Hepatic stellate cell (primary cell): ENCODE data around the gene REEP1.
"Not testable (repeated sequence)": the region's sequence is repeated elsewhere in the genome, so short reads cannot be mapped to it uniquely, and the experiment has no call there.

Source experiments
- DNase-seq: peaks from one replicate; pipeline ENCODE4 v3.0.0; 2011; ENCODE audit warnings: low spot score

REEP1 gene

DNA sequence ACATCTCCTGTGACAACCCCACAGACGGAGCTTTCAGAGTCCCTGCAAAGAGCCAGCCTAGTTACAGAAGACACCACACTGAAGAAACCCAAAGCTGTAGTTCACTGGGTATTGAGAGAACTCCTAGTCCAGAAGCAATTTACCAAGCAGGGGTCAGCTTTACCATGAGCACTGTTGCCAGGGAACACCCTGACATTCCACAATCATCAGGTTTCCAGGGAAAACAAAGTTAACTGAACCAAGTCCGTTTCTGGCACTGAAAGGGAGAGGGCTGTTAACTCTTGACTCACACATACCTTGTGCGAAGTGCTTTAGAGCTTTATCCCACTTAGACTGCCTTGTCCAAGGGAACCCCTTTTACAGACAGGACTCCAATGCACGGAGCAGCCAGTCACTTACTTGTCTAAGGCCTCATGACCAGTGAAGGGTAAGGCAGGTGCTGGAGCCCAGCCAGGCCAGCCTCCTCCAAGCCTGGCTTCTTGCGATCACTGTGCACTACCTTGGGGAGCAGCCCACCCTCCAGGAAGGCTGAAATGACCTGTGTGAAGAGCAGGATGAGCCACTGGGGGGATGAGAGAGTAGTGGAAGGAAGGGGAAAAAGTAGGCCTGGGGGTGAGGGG is 53.9 kb downstream of the REEP1 start:
- no peak for DNase-seq

DNA sequence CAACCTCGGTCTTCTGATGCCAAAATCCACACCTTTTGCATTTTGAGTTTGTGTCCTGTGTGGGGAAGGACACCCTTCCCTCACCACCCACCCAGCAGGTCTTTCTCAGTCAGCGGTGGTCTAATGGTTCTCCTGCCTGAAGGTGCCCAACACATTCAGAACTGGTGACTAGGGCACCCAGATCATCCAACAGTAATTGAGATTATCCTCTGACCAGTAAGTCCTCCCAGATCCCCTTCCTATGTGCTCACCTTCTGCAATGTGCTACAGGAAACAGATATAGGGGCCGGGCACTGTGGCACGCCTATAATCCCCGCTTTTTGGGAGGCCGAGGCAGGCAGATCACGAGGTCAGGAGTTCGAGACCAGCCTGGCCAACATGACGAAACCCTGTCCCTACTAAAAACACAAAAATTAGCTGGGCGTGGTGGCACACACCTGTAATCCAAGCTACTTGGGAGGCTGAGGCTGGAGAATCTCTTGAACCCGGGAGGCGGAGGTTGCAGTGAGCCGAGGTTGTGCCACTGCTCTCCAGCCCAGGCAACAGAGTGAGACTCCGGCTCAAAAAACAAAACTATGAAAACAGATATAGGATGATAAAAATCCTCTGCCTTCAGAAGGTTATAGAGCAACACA is 56.2 kb downstream of the REEP1 start:
- DNase-seq: no peak

DNA sequence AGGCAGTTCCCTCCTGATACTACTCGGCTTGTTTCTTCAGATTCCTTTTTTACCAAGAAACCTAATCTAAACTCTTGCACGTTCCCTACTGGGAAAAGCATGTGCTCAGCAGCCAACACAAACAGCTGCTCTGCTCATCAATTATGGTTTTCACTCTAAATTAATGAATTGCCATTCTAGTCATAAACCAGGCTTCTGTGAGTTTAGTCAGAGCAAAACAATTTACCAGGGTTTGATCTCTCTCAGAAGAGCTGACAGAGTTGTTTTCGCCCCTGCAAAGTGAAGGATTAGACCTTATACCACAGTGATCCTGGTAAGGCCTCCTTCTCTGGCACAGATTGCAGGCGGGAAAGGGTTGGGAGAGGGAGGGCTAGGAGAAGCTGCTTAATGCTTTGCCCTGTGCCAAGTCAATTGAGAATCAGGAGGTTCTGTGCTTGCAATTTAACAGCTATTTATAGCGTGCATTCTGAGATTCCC is 57.2 kb downstream of the REEP1 start:
- DNase-seq: no peak

DNA sequence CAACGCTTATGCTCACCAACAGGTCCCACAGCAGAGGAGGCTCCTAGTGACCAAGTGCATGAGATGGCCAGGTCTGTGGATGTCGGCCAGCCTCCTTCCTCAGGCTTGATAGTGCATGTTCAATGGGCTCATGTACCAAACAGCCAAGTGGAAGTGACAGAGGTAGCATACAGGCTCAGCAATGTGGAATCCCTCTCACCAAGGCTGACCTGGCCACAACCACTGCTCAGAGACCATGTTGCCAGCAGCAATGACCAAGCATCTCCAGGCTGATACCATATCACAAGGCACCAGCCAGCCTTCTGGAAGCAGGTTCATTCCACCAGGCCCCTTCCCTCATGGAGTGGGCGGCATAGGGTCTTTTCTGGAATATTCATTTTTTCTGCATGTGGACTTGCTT is 61.5 kb downstream of the REEP1 start:
- no peak for DNase-seq

DNA sequence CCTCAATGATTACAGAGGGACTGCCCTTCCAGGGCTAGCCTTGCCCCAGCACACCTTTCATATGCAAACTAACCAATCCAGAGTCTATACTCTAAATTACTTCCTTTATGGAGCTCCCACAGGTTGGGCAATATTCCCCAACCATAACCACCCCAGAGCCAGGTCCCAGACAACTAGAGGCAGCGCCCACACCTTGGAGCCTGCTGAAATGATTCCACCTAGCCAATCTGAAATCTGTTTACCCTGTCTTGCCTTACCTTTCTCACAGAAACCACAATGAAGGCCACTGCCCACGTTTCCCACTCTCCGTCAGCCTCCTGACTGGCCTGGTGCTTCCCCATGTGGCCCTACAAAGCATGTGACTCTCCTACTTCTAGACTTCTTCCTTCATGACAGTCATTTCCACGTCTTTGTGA is 62.0 kb downstream of the REEP1 start:
- no peak for DNase-seq

DNA sequence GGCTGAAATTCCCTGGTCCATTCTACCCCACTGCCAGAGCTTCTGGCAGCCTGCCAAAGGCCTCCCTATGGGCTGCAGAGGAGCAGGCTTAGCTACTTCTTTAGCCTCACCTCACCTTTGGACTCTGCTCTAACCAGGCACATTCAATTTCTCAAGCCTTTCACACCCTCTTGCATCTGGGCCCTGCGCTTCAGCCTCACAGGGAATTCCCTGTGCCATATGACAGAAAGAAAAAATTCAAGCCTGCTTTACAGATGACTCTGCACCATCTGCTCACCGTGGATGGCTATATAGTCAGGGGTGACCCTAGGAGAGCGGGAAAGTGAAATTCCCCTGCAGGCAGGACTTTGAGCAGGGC is 62.5 kb downstream of the REEP1 start:
- DNase-seq: no peak

DNA sequence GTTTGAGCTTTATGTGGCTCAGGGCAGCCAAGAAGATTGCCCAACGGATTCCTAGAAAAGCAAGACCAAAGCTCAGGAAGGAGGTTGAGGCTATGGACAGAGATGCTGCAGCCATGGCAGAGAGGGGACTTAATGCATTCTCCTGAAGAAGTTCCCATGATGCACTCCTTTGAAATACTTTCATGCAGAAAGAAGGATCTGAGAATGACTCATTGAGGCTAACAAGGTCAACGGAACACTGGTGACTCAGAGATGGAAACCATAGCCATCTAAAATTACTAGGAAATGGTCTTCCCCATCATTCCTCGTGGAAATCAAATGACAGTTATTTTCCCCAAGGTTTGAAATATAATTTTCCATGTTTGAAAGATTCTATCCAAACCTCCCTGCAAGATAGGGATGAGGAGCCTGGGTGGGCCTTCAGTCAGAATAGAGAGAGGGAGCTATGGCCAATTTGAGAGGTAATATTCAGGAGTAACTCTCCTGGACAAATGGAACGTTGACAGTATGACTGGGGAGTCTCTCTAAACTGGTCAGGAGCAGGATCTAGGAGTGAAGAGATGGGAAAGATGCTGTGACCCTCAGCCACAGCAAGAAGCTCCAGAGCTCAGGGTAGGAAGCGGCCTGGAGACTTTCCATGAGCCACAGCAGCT is 63.0 kb downstream of the REEP1 start:
- peak; percentile 51 for DNase-seq

DNA sequence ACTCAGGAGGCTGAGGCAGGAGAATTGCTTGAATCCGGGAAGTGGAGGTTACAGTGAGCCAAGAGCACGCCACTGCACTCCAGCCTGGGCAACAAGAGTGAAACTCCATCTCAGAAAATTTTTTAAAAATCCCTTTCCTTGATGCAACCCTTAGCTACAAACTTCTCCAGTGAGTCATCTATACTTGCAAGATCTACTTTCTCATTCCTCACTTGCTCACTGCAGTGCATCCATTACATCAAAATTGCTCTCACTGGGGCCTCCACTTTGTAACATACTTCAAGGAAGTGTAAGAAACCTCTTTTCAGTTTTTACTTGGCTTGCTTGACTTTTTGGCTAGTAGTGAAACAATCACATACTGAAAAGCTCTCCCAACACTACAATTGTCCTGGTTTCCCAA is 65.3 kb downstream of the REEP1 start:
- no peak for DNase-seq

DNA sequence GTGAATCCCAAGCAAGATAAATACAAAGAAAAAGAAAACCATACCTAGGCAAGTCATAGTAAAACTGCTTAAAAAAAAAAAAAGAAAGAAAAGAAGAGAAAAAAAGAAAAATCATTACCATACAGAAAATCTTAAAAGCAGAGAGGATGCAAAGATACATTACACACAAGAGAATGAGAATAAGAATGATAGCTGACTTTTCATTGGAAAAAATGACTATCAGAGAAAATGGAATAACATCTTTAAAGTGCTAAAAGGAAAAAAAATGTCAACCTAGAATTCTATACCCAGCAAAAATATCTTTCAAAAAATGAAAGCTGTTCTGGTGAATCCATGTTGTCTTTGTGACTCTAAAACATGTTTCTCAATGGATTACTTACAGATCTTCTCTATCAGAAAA is 66.2 kb downstream of the REEP1 start:
- no peak for DNase-seq

DNA sequence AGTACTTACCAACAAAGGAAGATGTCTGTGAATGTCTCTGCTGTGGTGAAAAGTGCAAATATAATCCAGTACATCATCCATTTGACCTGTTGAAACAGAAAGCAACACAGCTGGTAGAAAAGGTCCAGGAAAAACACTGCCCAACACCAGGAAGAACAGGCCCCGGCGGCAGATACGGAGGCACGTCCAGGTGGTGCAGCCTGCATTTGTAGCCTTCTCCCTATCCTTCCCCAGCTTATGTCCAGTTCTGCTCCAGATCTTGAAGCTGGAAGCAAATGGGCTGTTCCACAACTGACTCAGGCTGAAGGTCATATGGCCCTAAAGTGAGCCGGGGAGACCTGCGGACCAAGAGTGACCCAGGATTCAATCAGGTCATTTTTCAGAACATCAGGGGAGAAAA is 73.5 kb downstream of the REEP1 start:
- DNase-seq: no peak

DNA sequence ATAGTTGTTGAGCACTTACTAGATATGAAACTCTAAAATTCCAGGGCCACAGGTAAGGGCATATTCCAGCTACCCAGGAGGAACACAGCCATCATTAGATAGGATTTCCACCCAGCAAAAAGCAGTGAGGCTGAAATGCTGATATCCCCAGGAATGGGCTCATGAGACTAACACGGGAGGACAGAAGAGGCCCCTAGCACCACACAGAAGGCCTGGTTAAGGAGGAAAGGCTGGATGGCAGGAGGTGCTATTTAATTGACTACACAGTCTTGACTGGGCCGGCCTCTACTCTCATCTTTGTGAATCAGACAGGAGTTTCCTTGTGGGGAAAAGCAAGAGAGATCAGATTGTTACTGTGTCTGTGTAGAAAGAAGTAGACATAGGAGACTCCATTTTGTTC is 76.4 kb downstream of the REEP1 start:
- DNase-seq: no peak

DNA sequence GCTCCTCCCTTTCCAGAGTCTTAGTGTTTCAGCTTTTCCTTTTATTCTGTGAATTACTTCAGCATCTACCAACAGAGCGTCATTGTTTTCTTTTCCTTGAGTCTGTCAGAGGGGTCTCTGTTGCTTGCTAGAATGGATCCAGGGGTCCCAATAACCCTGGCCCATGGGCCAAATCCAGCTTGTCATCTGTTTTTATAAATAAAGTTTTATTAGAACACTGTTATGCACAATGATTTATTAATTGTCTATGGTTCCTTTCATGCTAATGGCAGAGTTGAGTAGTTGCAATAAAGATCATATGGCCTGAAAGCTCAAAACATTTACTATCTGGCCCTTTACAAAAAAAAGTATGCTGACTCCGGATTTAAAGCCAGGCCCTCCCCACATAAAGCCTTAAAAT is 79.3 kb downstream of the REEP1 start:
- DNase-seq: no peak

DNA sequence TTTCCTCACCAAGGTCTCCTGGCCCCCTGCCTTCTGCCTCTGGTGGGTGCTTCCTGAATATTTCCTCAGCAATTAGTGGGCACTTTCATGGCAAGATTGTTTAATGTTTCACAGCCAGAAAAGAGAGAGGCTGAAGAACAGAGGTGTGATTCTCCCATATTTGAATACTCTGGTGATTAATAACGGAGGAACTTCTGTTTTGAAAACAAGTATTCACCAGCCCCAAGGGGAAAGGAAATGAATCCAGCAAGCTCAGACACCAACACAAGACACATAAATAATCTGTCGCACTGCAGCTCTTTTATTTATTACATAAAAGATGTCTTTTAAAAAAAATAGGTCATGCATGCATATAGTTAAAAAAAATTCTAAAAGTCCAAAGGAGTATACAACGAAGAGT is 80.4 kb downstream of the REEP1 start:
- DNase-seq: no peak

DNA sequence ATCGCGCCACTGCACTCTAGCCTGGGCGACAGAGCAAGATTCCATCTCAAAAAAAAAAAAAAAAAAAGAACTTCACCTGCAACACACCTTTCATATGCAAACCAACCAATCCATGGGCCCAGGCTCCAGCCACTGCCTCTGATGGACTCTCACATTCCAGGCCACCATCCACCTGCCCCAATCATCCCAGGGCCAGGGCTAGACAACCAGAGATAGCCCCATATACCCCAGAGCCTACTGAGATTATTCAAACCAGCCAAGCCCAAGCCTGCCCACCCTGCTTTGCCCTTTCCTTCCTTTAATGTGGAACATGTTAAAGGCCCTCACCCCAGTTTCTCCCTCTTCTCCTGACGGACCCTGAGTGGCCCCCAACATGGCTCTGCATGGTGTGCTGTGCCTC is 81.1 kb downstream of the REEP1 start:
- DNase-seq: no peak

DNA sequence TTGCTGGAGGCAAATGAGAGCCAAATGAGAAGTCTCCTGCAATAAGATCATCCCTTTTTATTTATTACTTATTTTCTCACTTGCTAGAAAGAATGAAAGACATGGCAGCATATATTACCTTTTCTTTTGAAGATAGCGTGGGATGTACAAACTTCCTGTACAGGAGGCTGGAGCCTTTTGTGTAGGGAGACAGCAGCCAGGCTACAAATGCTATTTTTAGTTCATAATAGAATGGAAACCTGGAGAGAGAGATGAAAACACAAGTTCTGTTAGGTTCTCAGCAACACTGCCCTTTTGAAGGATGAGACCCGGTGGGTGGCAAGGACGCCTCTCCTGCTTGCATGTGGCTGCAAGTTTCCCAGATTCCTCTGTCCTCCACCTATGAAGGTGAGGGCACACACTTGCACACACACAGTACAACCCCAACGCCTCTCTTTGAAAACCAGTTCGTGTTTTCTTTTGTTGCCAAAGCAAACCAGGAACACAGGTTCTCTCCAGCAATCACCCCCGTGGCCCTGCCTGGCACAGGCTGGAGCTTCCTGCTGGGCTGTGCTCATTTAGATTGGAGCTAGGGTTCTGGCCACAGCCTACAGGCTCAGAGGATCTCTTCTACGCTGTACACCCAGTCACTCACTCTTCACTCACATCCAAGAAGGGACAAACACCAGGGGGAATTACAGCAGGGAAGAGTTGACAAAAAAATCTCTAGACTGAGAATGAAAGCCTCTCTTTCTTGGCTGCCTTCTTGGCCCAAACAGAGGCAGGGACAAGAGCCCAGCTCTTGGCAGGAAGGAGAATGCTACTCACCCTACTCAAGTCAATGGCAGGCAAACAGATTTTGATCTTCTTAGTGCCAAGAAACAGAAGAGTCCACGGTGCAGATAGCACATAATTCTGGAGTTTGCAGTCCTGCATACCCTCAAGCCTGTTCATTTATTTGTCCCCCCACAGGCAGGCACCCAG is 82.6 kb downstream of the REEP1 start:
- DNase-seq: no peak

DNA sequence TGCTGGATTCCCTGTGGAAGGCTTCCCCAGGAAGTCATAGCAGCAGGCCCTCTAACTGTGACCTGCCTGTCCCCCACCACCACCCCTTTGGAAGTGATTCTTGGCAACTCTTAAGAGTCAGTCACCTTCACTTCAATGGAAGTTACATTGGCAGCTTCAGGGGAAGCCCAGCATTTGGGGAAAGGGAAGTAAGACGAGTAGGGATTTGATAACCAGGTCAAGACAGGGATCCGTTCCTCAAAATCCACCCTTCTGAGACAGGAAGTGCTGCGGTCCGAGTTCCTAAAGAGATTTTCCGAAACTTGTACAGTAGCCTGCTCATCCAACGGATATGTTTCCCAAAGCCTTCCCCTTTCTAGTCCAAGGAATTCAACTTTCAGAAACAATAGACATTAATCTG is 84.0 kb downstream of the REEP1 start:
- no peak for DNase-seq

DNA sequence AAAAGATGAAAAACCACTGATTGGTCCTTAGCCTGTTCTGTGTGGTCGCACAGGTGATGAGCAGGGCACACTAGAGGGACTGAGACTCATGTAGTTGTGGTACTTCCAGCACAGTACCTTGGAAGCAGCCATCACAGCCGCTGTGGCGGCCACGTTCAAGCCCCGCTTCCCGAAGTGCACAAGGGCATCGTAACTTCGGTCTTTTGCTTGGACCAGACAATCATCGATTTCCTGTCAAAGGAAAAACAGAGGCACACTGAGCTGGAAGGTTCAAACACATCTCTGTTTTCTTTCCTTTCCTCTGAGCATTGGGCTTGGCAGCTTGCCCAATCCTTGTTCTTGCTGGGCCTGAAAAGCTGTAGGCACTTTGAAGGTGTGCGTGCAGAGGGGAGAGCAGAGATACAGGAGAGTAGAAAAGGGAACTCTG is 85.6 kb downstream of the REEP1 start:
- DNase-seq: no peak

DNA sequence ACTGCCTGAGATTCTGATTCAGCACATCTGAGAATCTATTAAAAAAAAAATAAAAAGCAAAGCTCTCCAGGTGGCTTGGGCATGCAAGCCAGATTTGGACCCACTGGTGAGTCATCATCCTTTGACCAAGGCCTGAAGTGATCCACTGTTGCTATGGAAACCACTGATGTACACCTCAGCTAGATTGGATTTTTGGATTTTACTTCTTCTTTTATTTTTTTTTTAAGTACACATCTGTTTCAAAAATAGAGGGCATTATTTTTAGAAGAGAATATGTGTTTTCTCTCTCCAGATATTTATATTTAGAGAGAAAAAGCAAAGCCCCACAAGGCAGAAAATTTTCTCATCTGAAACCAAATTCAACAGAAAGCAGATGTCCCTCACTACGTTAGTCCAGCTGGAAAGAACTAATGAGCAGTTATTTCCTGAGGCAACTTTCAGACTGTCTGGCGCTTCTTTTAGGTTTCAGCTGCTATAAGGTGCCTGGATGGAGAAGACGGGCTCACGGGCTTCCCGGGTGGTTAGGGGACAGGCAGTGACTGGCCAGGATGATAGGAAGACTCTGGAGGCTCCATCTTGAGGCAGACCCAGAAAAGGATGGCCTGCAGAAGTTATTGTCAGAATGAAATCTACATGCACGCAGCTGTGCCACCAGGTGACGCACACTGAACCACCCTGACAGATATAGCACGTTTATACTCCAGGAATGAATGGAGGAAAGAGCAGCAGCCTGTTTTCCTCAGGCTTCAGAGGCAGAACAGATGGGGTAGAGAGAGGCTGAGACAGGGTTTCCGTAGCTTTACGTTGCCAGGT is 87.6 kb downstream of the REEP1 start:
- no peak for DNase-seq

DNA sequence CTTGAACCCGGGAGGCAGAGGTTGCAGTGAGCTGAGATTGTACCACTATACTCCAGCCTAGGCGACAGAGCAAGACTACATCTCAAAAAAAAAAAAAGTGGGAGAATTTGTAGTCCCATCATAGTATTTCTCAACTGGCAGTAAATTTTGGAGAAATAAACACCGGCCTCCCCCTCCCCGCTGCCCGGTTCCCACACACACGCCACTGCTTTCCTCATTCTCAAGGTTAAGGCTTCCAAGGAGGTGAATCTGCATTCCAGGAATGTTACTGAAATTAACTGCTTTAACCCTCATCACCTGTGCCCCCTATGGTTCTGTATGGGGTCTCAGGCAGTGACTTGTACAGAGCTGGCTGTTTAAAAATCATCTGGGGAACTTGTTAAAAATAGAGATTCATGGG is 88.2 kb downstream of the REEP1 start:
- DNase-seq: no peak

DNA sequence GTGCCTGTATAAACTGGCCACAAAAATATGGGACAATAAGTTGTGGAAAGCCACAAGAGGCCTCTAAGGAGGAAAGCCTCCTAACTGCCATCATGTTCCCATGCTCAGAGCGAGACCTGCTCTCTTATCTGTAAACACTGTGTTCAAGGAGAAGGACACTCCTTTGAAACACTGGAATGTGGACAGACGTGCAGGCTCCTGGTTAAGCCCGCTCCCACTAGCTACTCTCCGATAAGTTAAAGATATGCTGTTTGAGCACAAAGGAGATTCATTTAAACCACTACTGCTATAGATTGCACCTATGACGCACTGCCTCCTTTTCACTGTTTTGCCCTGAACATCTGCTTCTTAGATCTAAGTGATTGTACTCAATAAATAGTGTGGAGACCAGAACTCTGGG is 92.2 kb downstream of the REEP1 start:
- not testable (repeated sequence) for DNase-seq

DNA sequence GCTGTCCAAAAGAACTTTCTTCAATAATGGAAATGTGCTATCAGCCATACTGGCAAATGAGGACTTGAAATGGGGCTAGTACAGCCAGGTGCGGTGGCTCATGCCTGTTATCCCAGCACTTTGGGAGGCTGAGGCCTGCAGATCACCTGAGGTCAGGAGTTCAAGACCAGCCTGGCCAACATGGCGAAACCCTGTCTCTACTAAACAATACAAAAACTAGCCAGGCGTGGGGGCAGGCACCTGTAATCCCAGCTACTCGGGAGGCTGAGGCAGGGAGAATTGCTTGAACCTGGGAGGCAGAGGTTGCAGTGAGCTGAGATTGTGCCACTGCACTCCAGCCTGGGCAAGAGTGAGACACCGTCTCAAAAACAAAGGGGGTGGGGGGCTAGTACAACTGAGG is 92.6 kb downstream of the REEP1 start:
- DNase-seq: not testable (repeated sequence)
